SK-N-SH (cell line): ENCODE data around the gene DVL1.

Experiments used
- CTCF ChIP-seq: fragments of 200-600 bp; sonication (generic); IDR thresholded peaks from 2 replicates; pipeline ENCODE4 v1.6.1; 2017; ENCODE audit warnings: antibody characterized with exemption, mild to moderate bottlenecking, moderate library complexity
- EP300 ChIP-seq, 2 experiments: IDR thresholded peaks; 2 replicates each; pipeline versions ENCODE4 v1.4.0 to v1.6.1; 2012; ENCODE audit warnings: borderline replicate concordance in 1 of 2, low read depth in 1 of 2, low read length in 1 of 2
- EZH2phosphoT487 ChIP-seq: fragments of 200-600 bp; sonication (generic); IDR thresholded peaks from 2 replicates; pipeline ENCODE4 v1.6.1; 2017; ENCODE audit warnings: low read depth, mixed run types, mild to moderate bottlenecking, antibody characterized with exemption, moderate library complexity, borderline replicate concordance
- FOXJ3 ChIP-seq: sonication (generic); formaldehyde crosslinking; IDR thresholded peaks from 2 replicates; pipeline ENCODE4 v1.5.1; 2020; ENCODE audit warnings: mild to moderate bottlenecking, missing genetic modification reagents
- RAD21 ChIP-seq: IDR thresholded peaks from 2 replicates; pipeline ENCODE4 v1.6.1; 2012; ENCODE audit warnings: mild to moderate bottlenecking, low read length
- REST ChIP-seq: IDR thresholded peaks from 2 replicates; pipeline ENCODE4 v1.6.1; 2012; ENCODE audit warnings: mild to moderate bottlenecking, low read depth, low read length, moderate library complexity
- RFX5 ChIP-seq: IDR thresholded peaks from 2 replicates; pipeline ENCODE4 v1.6.1; 2012; ENCODE audit warnings: mild to moderate bottlenecking, improper control_type of control experiment, low read length
- USF1 ChIP-seq: IDR thresholded peaks from 2 replicates; pipeline ENCODE4 v1.4.0; 2012; ENCODE audit warnings: low read depth, borderline replicate concordance

- TF ChIP-seq RAD21: no peak
- no peak for TF ChIP-seq RFX5
- no peak for TF ChIP-seq CTCF
- TF ChIP-seq EP300 (IDR thresholded peaks at IDR 0.05; ENCODE audit: borderline replicate concordance in 1 of 2, low read depth in 1 of 2, low read length in 1 of 2): no peak
- TF ChIP-seq USF1: no peak
- no peak for TF ChIP-seq EZH2phosphoT487
- TF ChIP-seq FOXJ3 (CRISPR knock-in tag): no peak
- TF ChIP-seq REST: no peak
These were observed 38.9 kb upstream of the DVL1 start for GRCh38 chr1:1388078-1388472.
